Fibroblast of mammary gland (primary cell): ENCODE data around the gene ZNF322.

Experiments
- DNase-seq: peaks from one replicate; pipeline ENCODE4 v3.0.0-alpha.2; 2010; ENCODE audit warnings: low read depth
- H3K4me3 ChIP-seq: 2 replicates; pipeline ENCODE4 v1.5.1; 2011; ENCODE audit warnings: low read depth, mild to moderate bottlenecking, low read length, moderate library complexity; ENCODE audit not compliant: control insufficient read depth
- CTCF ChIP-seq: conservative IDR thresholded peaks from 2 replicates; pipeline ENCODE4 v1.5.1; 2011; ENCODE audit warnings: low read depth, low read length, inconsistent platforms; ENCODE audit not compliant: control insufficient read depth, insufficient read depth

The ZNF322 gene

GRCh38 chr6:26657256-26657655 lies 2.3 kb downstream of the ZNF322 start:
- no peak for DNase-seq
- no peak for TF ChIP-seq CTCF
- H3K4me3 ChIP-seq = no peak overlapping the region

- no peak for DNase-seq
- no peak for TF ChIP-seq CTCF
- no peak overlapping the region for H3K4me3 ChIP-seq
Measured at GRCh38 chr6:26653007-26653406, 6.5 kb downstream of the ZNF322 start.

- TF ChIP-seq CTCF = no peak
- H3K4me3 ChIP-seq = no peak overlapping the region
- DNase-seq = no peak
Measured at GRCh38 chr6:26651133-26651781, 8.3 kb downstream of the ZNF322 start.

- no peak overlapping the region for H3K4me3 ChIP-seq
- TF ChIP-seq CTCF = no peak
- no peak for DNase-seq
Measured at GRCh38 chr6:26646074-26646473, 13.5 kb downstream of the ZNF322 start.

- no peak for DNase-seq
- no peak for TF ChIP-seq CTCF
- H3K4me3 ChIP-seq = no peak overlapping the region
Measured at GRCh38 chr6:26640806-26641205, 18.7 kb downstream of the ZNF322 start.

- no peak for TF ChIP-seq CTCF
- H3K4me3 ChIP-seq = no peak overlapping the region
- DNase-seq = no peak
Measured at GRCh38 chr6:26629359-26629758, 30.2 kb downstream of the ZNF322 start.

- H3K4me3 ChIP-seq = no peak overlapping the region
- no peak for DNase-seq
- no peak for TF ChIP-seq CTCF
Measured at GRCh38 chr6:26627843-26628242, 31.7 kb downstream of the ZNF322 start.
